Endothelial cell of umbilical vein (primary cell): ENCODE results near the gene GPR176. TPM values are rescaled to one million over a fixed set of nuclear protein-coding genes. Genes with fewer than 3 reads are reported as not detected.

ENCODE experiments used
- BruUV-seq: library from RNA; stranded (reverse); fragments of 400-500 nt; replicated peaks from 2 replicates; lab custom pipeline; 2021; lab: Mats Ljungman, UMichigan
- CTCF ChIA-PET: fragments of 300-600, 350-600 bp; sonication (Branson Sonifier 250); formaldehyde crosslinking; loops from one replicate; lab custom pipeline; 2021; ENCODE audit warnings: antibody characterized with exemption, inconsistent platforms; lab: Charles Lee
- POLR2A ChIA-PET: fragments of 300-600, 350-600 bp; sonication (Branson Sonifier 250); formaldehyde crosslinking; loops from one replicate; lab custom pipeline; 2021; ENCODE audit warnings: antibody characterized with exemption, inconsistent platforms; lab: Charles Lee
- DNase-seq: peaks from one replicate; pipeline ENCODE4 v3.0.0-alpha.2; 2011; ENCODE audit warnings: low read depth, low spot score
- FAIRE-seq: peaks from 2 replicates; lab custom pipeline; 2011; peaks lifted over from hg19 to GRCh38; lab: Jason Lieb, UNC
- H2AFZ ChIP-seq: 2 replicates; pipeline ENCODE4 v1.6.0; 2012; ENCODE audit warnings: low read depth, low read length, control low read depth, inconsistent platforms
- H3K27ac ChIP-seq: 2 replicates; pipeline ENCODE4 v1.5.1; 2011; ENCODE audit warnings: low read depth, mild to moderate bottlenecking, control low read depth, low read length, moderate library complexity; ENCODE audit not compliant: insufficient read depth
- H3K27me3 ChIP-seq, 2 experiments: 2 replicates each; pipeline versions ENCODE4 v1.6.0 to v1.6.1; 2011; ENCODE audit warnings: low read length in 2 of 2, mixed read lengths in 1 of 2; ENCODE audit not compliant: control insufficient read depth in 2 of 2, insufficient read depth in 2 of 2
- H3K36me3 ChIP-seq, 2 experiments: 2 replicates in 1 of 2; 3 replicates in 1 of 2; pipeline ENCODE4 v1.5.1; 2011; ENCODE audit warnings: low read length in 2 of 2, mild to moderate bottlenecking in 1 of 2, moderate library complexity in 1 of 2; ENCODE audit not compliant: control insufficient read depth in 2 of 2, insufficient read depth in 2 of 2; ENCODE audit errors: extremely low read depth in 1 of 2
- H3K4me1 ChIP-seq: 3 replicates; pipeline ENCODE4 v1.5.1; 2011; ENCODE audit warnings: mild to moderate bottlenecking, low read length; ENCODE audit not compliant: control insufficient read depth, insufficient read depth; ENCODE audit errors: extremely low read depth
- H3K4me2 ChIP-seq: 2 replicates; pipeline ENCODE4 v1.6.1; 2011; ENCODE audit warnings: low read length, control low read depth, mixed read lengths; ENCODE audit not compliant: insufficient read depth
- H3K4me3 ChIP-seq, 3 experiments: fragments of 200-600 bp in 1 of 3; sonication (generic), shearing (Covaris generic) in 1 of 3; replicated peaks in 1 of 3; 2 replicates each; pipeline ENCODE4 v1.5.1; 2011 to 2016; ENCODE audit warnings: control low read depth in 3 of 3, low read length in 3 of 3, mild to moderate bottlenecking in 2 of 3, inconsistent platforms in 1 of 3, low read depth in 1 of 3, moderate library complexity in 1 of 3; ENCODE audit not compliant: insufficient read depth in 1 of 3
- H3K79me2 ChIP-seq: 2 replicates; pipeline ENCODE4 v1.6.0; 2012; ENCODE audit warnings: low read length, inconsistent platforms; ENCODE audit not compliant: control insufficient read depth, insufficient read depth
- H3K9ac ChIP-seq: replicated peaks from 2 replicates; pipeline ENCODE3; 2011; ENCODE audit warnings: low read length, control low read depth; ENCODE audit not compliant: insufficient read depth; ENCODE audit errors: extremely low read depth
- H3K9me1 ChIP-seq: replicated peaks from 3 replicates; pipeline ENCODE4 v1.6.0; 2011; ENCODE audit warnings: mild to moderate bottlenecking, low read length; ENCODE audit not compliant: control insufficient read depth, insufficient read depth; ENCODE audit errors: extremely low read depth
- H3K9me3 ChIP-seq: replicated peaks from 2 replicates; pipeline ENCODE4 v1.5.1; 2012; ENCODE audit warnings: low read length, inconsistent platforms; ENCODE audit not compliant: control insufficient read depth, insufficient read depth
- H4K20me1 ChIP-seq: replicated peaks from 2 replicates; pipeline ENCODE3; 2011; ENCODE audit warnings: mild to moderate bottlenecking, low read length; ENCODE audit not compliant: control insufficient read depth, insufficient read depth; ENCODE audit errors: extremely low read depth
- CTCF ChIP-seq, 2 donors: IDR thresholded peaks; 1 replicate in 1 of 2; 2 replicates in 1 of 2; pipeline ENCODE4 v1.5.1; 2011; ENCODE audit warnings: low read length in 2 of 2, mild to moderate bottlenecking in 2 of 2, moderate library complexity in 2 of 2, control low read depth in 1 of 2, inconsistent platforms in 1 of 2, low read depth in 1 of 2; ENCODE audit not compliant: insufficient read depth in 1 of 2; ENCODE audit errors: extremely low read depth in 1 of 2
- EZH2 ChIP-seq: IDR thresholded peaks from 2 replicates; pipeline ENCODE4 v1.6.1; 2012; ENCODE audit warnings: borderline replicate concordance, low read depth, mild to moderate bottlenecking, moderate library complexity, low read length, inconsistent platforms; ENCODE audit not compliant: severe bottlenecking
- FOS ChIP-seq: IDR thresholded peaks from 2 replicates; pipeline ENCODE4 v1.6.1; 2011; ENCODE audit warnings: mild to moderate bottlenecking, low read length, moderate library complexity, borderline replicate concordance; ENCODE audit not compliant: insufficient read depth
- GATA2 ChIP-seq: IDR thresholded peaks from 2 replicates; pipeline ENCODE4 v1.7.0; 2011; ENCODE audit warnings: low read depth, mild to moderate bottlenecking, moderate library complexity, mixed read lengths, low read length; ENCODE audit not compliant: insufficient read length, insufficient read depth
- JUN ChIP-seq: IDR thresholded peaks from 2 replicates; pipeline ENCODE4 v1.6.1; 2011; ENCODE audit warnings: borderline replicate concordance, low read depth; ENCODE audit not compliant: insufficient read length, insufficient read depth
- MAX ChIP-seq: IDR thresholded peaks from 2 replicates; pipeline ENCODE4 v1.6.1; 2011; ENCODE audit not compliant: insufficient read depth, insufficient read length
- MYC ChIP-seq: IDR thresholded peaks from one replicate; pipeline ENCODE4 v1.6.1; 2011; ENCODE audit warnings: mild to moderate bottlenecking, low read depth, low read length
- POLR2A ChIP-seq: IDR thresholded peaks from 2 replicates; pipeline ENCODE4 v1.6.1; 2012; ENCODE audit warnings: low read depth, mild to moderate bottlenecking, control low read depth, low read length
- POLR2AphosphoS5 ChIP-seq: IDR thresholded peaks from 2 replicates; pipeline ENCODE4 v1.6.1; 2012; ENCODE audit warnings: low read depth, mild to moderate bottlenecking, control low read depth, low read length, moderate library complexity; ENCODE audit not compliant: insufficient read depth
- dilution Hi-C: fragments of 300-500 bp; cut with MboI; formaldehyde crosslinking; loops from one replicate; pipeline ENCODE4 v1.15.0; 2019; ENCODE audit warnings: low sequenced_read_pairs; ENCODE audit not compliant: extremely low pct_ligation_motif_present
- intact Hi-C: fragments of 100-400 bp; cut with micrococcal nuclease; formaldehyde crosslinking; loops from one replicate; pipeline ENCODE4 v1.10.0; 2022
- polyA plus RNA-seq, 4 experiments: library from polyadenylated mRNA; depleted of rRNA in 3 of 4; stranded (reverse) in 3 of 4; unstranded in 1 of 4; fragments of >200 nt; gene quantifications; 2 replicates each; pipeline versions ENCODE4 v1.2.1 to v1.2.3, GENCODE V29; 2011 to 2012; ENCODE audit warnings: missing spikeins in 1 of 4
- total RNA-seq: library from RNA; stranded (reverse); gene quantifications from 2 replicates; pipeline ENCODE4 v1.2.3, GENCODE V29; 2021

The GPR176 gene
- total and polyA plus RNA-seq, 2 donors (not counting 3 experiments of a cell fraction or from before 2014, with no cell fraction given), result 35.3 to 68.7 TPM

DNA sequence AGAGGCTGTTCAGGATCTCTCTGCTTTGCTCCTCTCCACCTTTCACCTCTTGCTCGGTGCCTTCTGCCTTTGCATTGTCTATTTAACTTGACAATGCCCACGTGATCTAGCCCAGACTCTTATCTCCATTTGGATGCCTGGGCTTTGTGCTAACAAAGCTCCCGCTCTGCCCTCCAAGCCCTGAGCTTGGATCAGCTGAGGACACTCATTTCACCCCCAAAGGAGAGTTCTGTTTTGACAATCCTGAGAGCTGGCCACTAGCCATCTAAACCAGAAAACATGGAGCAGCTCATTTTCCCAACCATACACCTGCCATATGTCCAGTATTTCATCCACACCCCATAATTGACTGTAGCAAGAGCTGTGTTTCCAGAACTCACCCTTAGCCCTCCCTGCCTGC is 12.8 kb downstream of the GPR176 start:
- peaks cover 20% of the 10 kb centered on the region for H3K4me1 ChIP-seq
- no peak overlapping the region for H3K4me3 ChIP-seq
- no peaks in the 10 kb centered on the region for H4K20me1 ChIP-seq
- FAIRE-seq, result no peak
- H3K36me3 ChIP-seq, result peaks cover 0 to 3% of the 10 kb centered on the region in 2 experiments
- intact Hi-C loops, result no loop called here
- BruUV-seq, result no TSS peak
- ChIA-PET POLR2A (interaction anchor here (1.3 kb wide), 1 partner anchor 14 kb away, joined by 4 read pairs; no protein-coding TSS in a partner anchor), CTCF (interaction anchor here (0.7 to 2.0 kb wide), 9 partner anchors 10 to 45 kb away, joined by 3 to 16 read pairs (median 4); partner anchors contain the start of genes EIF2AK4 and GPR176)
- no peak overlapping the region for H3K27ac ChIP-seq
- H3K9ac ChIP-seq, result no peak overlapping the region
- dilution Hi-C loops, result no loop called here
- no peaks in the 10 kb centered on the region for H3K9me1 ChIP-seq
- no peak for DNase-seq
- no peak overlapping the region for H3K4me2 ChIP-seq
- no peaks in the 10 kb centered on the region for H3K9me3 ChIP-seq
- H3K27me3 ChIP-seq, result no peaks in the 10 kb centered on the region
- no peak overlapping the region for H2AFZ ChIP-seq
- peaks cover 31% of the 10 kb centered on the region for H3K79me2 ChIP-seq
- TF ChIP-seq MAX, result no peak
- TF ChIP-seq EZH2, result no peak
- TF ChIP-seq MYC, result no peak
- no peak for TF ChIP-seq JUN
- TF ChIP-seq GATA2, result no peak
- TF ChIP-seq POLR2AphosphoS5, result no peak
- no peak for TF ChIP-seq POLR2A
- no peak for TF ChIP-seq CTCF (IDR thresholded peaks at IDR 0.05; ENCODE audit: extremely low read depth in 1 of 2, insufficient read depth in 1 of 2, low read depth in 1 of 2, low read length in 2 of 2)
- TF ChIP-seq FOS, result no peak
